H1 (cell line): ENCODE measurements around the gene ATF3. TPM values are rescaled to one million over a fixed set of nuclear protein-coding genes. Genes with fewer than 3 reads are reported as not detected.

ENCODE experiments used
- BACH1 ChIP-seq: IDR thresholded peaks from 2 replicates; pipeline ENCODE4 v1.6.1; 2012; ENCODE audit warnings: low read length, improper control_type of control experiment
- CBX5 ChIP-seq: fragments of 300-800, 300-1000 bp; sonication (generic); IDR thresholded peaks from 2 replicates; pipeline ENCODE4 v1.7.1; 2016; ENCODE audit warnings: antibody characterized with exemption, low read length, low read depth
- CHD1 ChIP-seq: IDR thresholded peaks from 2 replicates; pipeline ENCODE4 v1.6.1; 2012; ENCODE audit warnings: low read depth, low read length, improper control_type of control experiment
- CREB1 ChIP-seq: IDR thresholded peaks from 2 replicates; pipeline ENCODE4 v1.6.1; 2012; ENCODE audit warnings: inconsistent platforms
- HDAC6 ChIP-seq: IDR thresholded peaks from one replicate; pipeline ENCODE4 v1.7.1; 2012; ENCODE audit warnings: low read depth, mild to moderate bottlenecking, inconsistent platforms, low read length, moderate library complexity
- KDM4A ChIP-seq: IDR thresholded peaks from one replicate; pipeline ENCODE4 v1.7.1; 2012; ENCODE audit warnings: low read depth, mild to moderate bottlenecking, moderate library complexity, low read length, inconsistent platforms; ENCODE audit not compliant: severe bottlenecking
- NANOG ChIP-seq: IDR thresholded peaks from 2 replicates; pipeline ENCODE4 v1.6.1; 2011; ENCODE audit warnings: low read length, low read depth, mild to moderate bottlenecking, inconsistent platforms; ENCODE audit not compliant: insufficient read depth, poor library complexity, severe bottlenecking
- RXRA ChIP-seq: IDR thresholded peaks from 2 replicates; pipeline ENCODE4 v1.6.1; 2011; ENCODE audit warnings: low read depth, mild to moderate bottlenecking, low read length, moderate library complexity; ENCODE audit not compliant: insufficient read depth
- SIRT6 ChIP-seq: IDR thresholded peaks from one replicate; pipeline ENCODE4 v1.7.1; 2012; ENCODE audit warnings: low read length, inconsistent platforms
- SP2 ChIP-seq: IDR thresholded peaks from 2 replicates; pipeline ENCODE4 v1.6.1; 2012; ENCODE audit warnings: mild to moderate bottlenecking, low read length, inconsistent platforms
- YY1 ChIP-seq: IDR thresholded peaks from 2 replicates; pipeline ENCODE4 v1.6.1; 2011; ENCODE audit warnings: low read depth, mild to moderate bottlenecking, low read length
- polyA plus RNA-seq, 7 experiments: library from polyadenylated mRNA; depleted of rRNA in 3 of 7; stranded (reverse) in 5 of 7; unstranded in 2 of 7; fragments of >200 nt in 5 of 7; fragments of 200-250 nt in 2 of 7; gene quantifications; 1 replicate in 5 of 7; 2 replicates in 1 of 7; 4 replicates in 1 of 7; pipeline versions ENCODE4 v1.2.1 to v1.2.3, GENCODE V29; 2011 to 2013; ENCODE audit warnings: missing spikeins in 2 of 7, mixed read lengths in 2 of 7
- total RNA-seq: library from RNA; stranded (reverse); fragmentation: NEBNext Ultra II Directional; extraction: Animal tissue kit (Norgen Biotek cat#: 25700); gene quantifications from 2 replicates; pipeline ENCODE4 v1.2.1, GENCODE V29; 2021
- TF ChIP-seq, protein P1 (sequence below): fragments of 300-600 bp; sonication (generic); IDR thresholded peaks from 2 replicates; pipeline ENCODE4 v1.7.1; 2012; ENCODE audit warnings: low read length, moderate library complexity, mild to moderate bottlenecking, inconsistent platforms; ENCODE audit not compliant: insufficient replicate concordance

ATF3 gene
- total and polyA plus RNA-seq, 2 of the 8 experiments (the other 6 are each of a cell fraction or from before 2014, with no cell fraction given): 12.2 to 27.7 TPM

DNA sequence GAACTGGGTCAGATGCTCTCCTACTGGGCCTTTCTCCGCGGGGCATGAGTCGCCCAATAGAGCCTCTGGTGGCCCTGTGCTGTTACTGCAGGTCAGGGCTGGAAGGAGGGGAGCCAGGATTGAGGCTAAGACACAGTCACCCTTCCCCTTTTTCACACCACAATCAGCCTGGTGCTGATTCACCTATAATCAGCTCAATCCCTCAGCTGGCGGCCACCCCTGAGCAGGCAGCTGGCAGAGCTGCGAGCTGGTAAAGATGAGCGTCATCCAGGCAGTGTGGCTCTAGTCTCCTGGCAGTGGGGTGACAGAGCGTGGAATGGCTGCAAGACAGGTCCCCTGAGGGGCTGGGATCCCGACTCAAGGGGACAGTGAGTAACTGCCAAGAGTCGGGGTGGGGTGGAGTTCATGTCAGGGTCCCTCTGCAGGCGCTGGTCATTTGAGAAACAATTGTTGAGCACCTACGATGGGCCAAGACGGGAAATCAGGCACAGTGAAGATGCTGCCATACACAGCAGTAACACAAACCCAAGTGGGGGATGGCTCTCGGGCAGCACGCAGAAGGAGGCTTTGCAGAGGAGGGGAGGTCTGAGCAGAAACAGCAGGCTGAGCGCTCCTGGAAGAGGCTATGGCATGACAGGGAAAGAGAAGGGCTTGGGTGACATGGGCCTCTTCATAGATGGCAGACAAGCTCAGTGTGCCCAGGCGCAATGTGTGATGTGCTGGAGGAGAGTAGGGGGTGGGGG is 21.8 kb downstream of the ATF3 start (continued):
- TF ChIP-seq HDAC6 (no peak), YY1 (no peak), NANOG (no peak), RXRA (no peak), SP2 (no peak), CREB1 (no peak), KDM4A (no peak), SIRT6 (no peak), BACH1 (peak; percentile 39; the same call in 1 of the 2 replicates), CBX5 (no peak), CHD1 (no peak)
- TF ChIP-seq, protein P1, sequence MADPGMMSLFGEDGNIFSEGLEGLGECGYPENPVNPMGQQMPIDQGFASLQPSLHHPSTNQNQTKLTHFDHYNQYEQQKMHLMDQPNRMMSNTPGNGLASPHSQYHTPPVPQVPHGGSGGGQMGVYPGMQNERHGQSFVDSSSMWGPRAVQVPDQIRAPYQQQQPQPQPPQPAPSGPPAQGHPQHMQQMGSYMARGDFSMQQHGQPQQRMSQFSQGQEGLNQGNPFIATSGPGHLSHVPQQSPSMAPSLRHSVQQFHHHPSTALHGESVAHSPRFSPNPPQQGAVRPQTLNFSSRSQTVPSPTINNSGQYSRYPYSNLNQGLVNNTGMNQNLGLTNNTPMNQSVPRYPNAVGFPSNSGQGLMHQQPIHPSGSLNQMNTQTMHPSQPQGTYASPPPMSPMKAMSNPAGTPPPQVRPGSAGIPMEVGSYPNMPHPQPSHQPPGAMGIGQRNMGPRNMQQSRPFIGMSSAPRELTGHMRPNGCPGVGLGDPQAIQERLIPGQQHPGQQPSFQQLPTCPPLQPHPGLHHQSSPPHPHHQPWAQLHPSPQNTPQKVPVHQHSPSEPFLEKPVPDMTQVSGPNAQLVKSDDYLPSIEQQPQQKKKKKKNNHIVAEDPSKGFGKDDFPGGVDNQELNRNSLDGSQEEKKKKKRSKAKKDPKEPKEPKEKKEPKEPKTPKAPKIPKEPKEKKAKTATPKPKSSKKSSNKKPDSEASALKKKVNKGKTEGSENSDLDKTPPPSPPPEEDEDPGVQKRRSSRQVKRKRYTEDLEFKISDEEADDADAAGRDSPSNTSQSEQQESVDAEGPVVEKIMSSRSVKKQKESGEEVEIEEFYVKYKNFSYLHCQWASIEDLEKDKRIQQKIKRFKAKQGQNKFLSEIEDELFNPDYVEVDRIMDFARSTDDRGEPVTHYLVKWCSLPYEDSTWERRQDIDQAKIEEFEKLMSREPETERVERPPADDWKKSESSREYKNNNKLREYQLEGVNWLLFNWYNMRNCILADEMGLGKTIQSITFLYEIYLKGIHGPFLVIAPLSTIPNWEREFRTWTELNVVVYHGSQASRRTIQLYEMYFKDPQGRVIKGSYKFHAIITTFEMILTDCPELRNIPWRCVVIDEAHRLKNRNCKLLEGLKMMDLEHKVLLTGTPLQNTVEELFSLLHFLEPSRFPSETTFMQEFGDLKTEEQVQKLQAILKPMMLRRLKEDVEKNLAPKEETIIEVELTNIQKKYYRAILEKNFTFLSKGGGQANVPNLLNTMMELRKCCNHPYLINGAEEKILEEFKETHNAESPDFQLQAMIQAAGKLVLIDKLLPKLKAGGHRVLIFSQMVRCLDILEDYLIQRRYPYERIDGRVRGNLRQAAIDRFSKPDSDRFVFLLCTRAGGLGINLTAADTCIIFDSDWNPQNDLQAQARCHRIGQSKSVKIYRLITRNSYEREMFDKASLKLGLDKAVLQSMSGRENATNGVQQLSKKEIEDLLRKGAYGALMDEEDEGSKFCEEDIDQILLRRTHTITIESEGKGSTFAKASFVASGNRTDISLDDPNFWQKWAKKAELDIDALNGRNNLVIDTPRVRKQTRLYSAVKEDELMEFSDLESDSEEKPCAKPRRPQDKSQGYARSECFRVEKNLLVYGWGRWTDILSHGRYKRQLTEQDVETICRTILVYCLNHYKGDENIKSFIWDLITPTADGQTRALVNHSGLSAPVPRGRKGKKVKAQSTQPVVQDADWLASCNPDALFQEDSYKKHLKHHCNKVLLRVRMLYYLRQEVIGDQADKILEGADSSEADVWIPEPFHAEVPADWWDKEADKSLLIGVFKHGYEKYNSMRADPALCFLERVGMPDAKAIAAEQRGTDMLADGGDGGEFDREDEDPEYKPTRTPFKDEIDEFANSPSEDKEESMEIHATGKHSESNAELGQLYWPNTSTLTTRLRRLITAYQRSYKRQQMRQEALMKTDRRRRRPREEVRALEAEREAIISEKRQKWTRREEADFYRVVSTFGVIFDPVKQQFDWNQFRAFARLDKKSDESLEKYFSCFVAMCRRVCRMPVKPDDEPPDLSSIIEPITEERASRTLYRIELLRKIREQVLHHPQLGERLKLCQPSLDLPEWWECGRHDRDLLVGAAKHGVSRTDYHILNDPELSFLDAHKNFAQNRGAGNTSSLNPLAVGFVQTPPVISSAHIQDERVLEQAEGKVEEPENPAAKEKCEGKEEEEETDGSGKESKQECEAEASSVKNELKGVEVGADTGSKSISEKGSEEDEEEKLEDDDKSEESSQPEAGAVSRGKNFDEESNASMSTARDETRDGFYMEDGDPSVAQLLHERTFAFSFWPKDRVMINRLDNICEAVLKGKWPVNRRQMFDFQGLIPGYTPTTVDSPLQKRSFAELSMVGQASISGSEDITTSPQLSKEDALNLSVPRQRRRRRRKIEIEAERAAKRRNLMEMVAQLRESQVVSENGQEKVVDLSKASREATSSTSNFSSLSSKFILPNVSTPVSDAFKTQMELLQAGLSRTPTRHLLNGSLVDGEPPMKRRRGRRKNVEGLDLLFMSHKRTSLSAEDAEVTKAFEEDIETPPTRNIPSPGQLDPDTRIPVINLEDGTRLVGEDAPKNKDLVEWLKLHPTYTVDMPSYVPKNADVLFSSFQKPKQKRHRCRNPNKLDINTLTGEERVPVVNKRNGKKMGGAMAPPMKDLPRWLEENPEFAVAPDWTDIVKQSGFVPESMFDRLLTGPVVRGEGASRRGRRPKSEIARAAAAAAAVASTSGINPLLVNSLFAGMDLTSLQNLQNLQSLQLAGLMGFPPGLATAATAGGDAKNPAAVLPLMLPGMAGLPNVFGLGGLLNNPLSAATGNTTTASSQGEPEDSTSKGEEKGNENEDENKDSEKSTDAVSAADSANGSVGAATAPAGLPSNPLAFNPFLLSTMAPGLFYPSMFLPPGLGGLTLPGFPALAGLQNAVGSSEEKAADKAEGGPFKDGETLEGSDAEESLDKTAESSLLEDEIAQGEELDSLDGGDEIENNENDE: no peak
